Breast epithelium (tissue), 4 donors: ENCODE results near the gene BCAS3. TPM values are rescaled to one million over a fixed set of nuclear protein-coding genes. Genes with fewer than 3 reads are reported as not detected.

ENCODE experiments used
- DNase-seq, 2 donors: peaks; one replicate each; pipeline ENCODE4 v3.0.0-alpha.2; 2019; ENCODE audit warnings: low spot score in 2 of 2
- H3K27ac ChIP-seq, 2 donors: fragments of 200-600 bp; sonication (generic) in 1 of 2; one replicate each; pipeline ENCODE4 v1.5.1; 2016 to 2019; ENCODE audit warnings: mild to moderate bottlenecking in 1 of 2
- H3K27me3 ChIP-seq, 2 donors: fragments of 200-600 bp; sonication (generic) in 1 of 2; one replicate each; pipeline versions ENCODE4 v1.5.1 to v1.6.0; 2017 to 2019; ENCODE audit warnings: control low read depth in 1 of 2, mild to moderate bottlenecking in 1 of 2
- H3K36me3 ChIP-seq: fragments of 200-600 bp; one replicate; pipeline ENCODE4 v1.5.1; 2019
- H3K4me1 ChIP-seq, 2 donors: fragments of 200-600 bp; sonication (generic); one replicate each; pipeline ENCODE4 v1.5.1; 2016 to 2019; ENCODE audit warnings: control low read depth in 1 of 2
- H3K4me3 ChIP-seq, 3 donors: fragments of 200-600 bp; sonication (generic); 1 replicate in 2 of 3; 2 replicates in 1 of 3; pipeline ENCODE4 v1.5.1; 2016 to 2019; ENCODE audit warnings: mild to moderate bottlenecking in 3 of 3, moderate library complexity in 2 of 3
- H3K9me3 ChIP-seq, 2 donors: fragments of 200-600 bp; sonication (generic) in 1 of 2; one replicate each; pipeline ENCODE4 v1.5.1; 2016 to 2019; ENCODE audit warnings: control low read depth in 1 of 2
- POLR2A ChIP-seq: fragments of 450-650 bp; IDR thresholded peaks from one replicate; pipeline ENCODE4 v1.6.1; 2016; ENCODE audit warnings: antibody characterized with exemption, mild to moderate bottlenecking, moderate library complexity
- POLR2AphosphoS5 ChIP-seq, 3 donors: sonication (generic); formaldehyde crosslinking; IDR thresholded peaks; one replicate each; pipeline ENCODE4 v1.6.1; 2017; ENCODE audit warnings: antibody characterized with exemption in 3 of 3
- intact Hi-C: fragments of 100-400 bp; cut with DNase I; formaldehyde crosslinking; loops from one replicate; pipeline ENCODE4 v1.15.1; 2023; ENCODE audit warnings: low total_unique reads
- total RNA-seq, 3 donors: library from RNA; depleted of rRNA; stranded (reverse); fragments of >200 nt; gene quantifications; one replicate each; pipeline ENCODE4 v1.1.0, GENCODE V29; 2016
- TF ChIP-seq, protein P1 (sequence below), 3 donors: fragments of 450-650 bp; IDR thresholded peaks; one replicate each; pipeline ENCODE4 v1.5.1; 2016 to 2017; ENCODE audit warnings: antibody characterized with exemption in 3 of 3, mild to moderate bottlenecking in 3 of 3, moderate library complexity in 3 of 3

Gene BCAS3
- total RNA-seq, 3 donors from 2014 or later: 30.8 to 47.9 (median 31.2) TPM

GRCh38 chr17:61398721-61399130 is 721.1 kb downstream of the BCAS3 start:
- Histone ChIP-seq H3K9me3 (no peaks in the 10 kb centered on the region), H3K36me3 (no peaks in the 10 kb centered on the region), H3K4me3 (peak overlapping the region; percentile 53 to 95 (median 68)), H3K27me3 (peaks cover 12 to 24% of the 10 kb centered on the region in 2 donors), H3K27ac (peak overlapping the region; percentile 78 to 94), H3K4me1 (peaks cover 0 to 3% of the 10 kb centered on the region in 2 donors)
- TF ChIP-seq, protein P1, sequence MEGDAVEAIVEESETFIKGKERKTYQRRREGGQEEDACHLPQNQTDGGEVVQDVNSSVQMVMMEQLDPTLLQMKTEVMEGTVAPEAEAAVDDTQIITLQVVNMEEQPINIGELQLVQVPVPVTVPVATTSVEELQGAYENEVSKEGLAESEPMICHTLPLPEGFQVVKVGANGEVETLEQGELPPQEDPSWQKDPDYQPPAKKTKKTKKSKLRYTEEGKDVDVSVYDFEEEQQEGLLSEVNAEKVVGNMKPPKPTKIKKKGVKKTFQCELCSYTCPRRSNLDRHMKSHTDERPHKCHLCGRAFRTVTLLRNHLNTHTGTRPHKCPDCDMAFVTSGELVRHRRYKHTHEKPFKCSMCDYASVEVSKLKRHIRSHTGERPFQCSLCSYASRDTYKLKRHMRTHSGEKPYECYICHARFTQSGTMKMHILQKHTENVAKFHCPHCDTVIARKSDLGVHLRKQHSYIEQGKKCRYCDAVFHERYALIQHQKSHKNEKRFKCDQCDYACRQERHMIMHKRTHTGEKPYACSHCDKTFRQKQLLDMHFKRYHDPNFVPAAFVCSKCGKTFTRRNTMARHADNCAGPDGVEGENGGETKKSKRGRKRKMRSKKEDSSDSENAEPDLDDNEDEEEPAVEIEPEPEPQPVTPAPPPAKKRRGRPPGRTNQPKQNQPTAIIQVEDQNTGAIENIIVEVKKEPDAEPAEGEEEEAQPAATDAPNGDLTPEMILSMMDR (IDR thresholded peaks at IDR 0.05): no peak
- TF ChIP-seq POLR2A (no peak), POLR2AphosphoS5 (IDR thresholded peaks at IDR 0.05) (no peak)
- intact Hi-C loops: no loop called here
- DNase-seq: no peak

- Histone ChIP-seq H3K9me3 (no peaks in the 10 kb centered on the region), H3K36me3 (no peaks in the 10 kb centered on the region), H3K27ac (peak within 1 kb of the TSS; percentile 78 to 94), H3K4me3 (peak within 1 kb of the TSS; percentile 53 to 95 (median 68)), H3K27me3 (peaks cover 12 to 24% of the 10 kb centered on the region in 2 donors), H3K4me1 (peaks cover 0 to 3% of the 10 kb centered on the region in 2 donors)
- intact Hi-C loops: loop anchor here (5.0 kb wide), 1 partner anchor 677 kb away; no protein-coding TSS in a partner anchor
- DNase-seq: peak in 1 of 2 donors; percentile 64
- TF ChIP-seq POLR2A: no peak
- TF ChIP-seq POLR2AphosphoS5 (IDR thresholded peaks at IDR 0.05): peak in 1 of 3 donors; percentile 50
- TF ChIP-seq, protein P1 (IDR thresholded peaks at IDR 0.05): no peak
Measured at GRCh38 chr17:61399131-61400065, 721.7 kb downstream of the BCAS3 start, which contains the start of gene TBX2. Gene TBX2, plus strand, starts transcription at chr17:61399843. Its CDS starts 334 bp downstream, at chr17:61400177.

GRCh38 chr17:61400066-61400716 is 722.5 kb downstream of the BCAS3 start:
- Histone ChIP-seq H3K4me3 (peak overlapping the region; percentile 53 to 95 (median 68)), H3K36me3 (no peaks in the 10 kb centered on the region), H3K4me1 (peaks cover 0 to 3% of the 10 kb centered on the region in 2 donors), H3K27ac (peak overlapping the region in 1 of 2 donors; percentile 94), H3K27me3 (peaks cover 12 to 27% of the 10 kb centered on the region in 2 donors), H3K9me3 (no peaks in the 10 kb centered on the region)
- no peak for DNase-seq
- intact Hi-C loops: loop anchor here (5.0 kb wide), 1 partner anchor 678 kb away; no protein-coding TSS in a partner anchor
- TF ChIP-seq POLR2AphosphoS5 (IDR thresholded peaks at IDR 0.05) (no peak), POLR2A (no peak)
- TF ChIP-seq, protein P1 (IDR thresholded peaks at IDR 0.05): no peak

DNA sequence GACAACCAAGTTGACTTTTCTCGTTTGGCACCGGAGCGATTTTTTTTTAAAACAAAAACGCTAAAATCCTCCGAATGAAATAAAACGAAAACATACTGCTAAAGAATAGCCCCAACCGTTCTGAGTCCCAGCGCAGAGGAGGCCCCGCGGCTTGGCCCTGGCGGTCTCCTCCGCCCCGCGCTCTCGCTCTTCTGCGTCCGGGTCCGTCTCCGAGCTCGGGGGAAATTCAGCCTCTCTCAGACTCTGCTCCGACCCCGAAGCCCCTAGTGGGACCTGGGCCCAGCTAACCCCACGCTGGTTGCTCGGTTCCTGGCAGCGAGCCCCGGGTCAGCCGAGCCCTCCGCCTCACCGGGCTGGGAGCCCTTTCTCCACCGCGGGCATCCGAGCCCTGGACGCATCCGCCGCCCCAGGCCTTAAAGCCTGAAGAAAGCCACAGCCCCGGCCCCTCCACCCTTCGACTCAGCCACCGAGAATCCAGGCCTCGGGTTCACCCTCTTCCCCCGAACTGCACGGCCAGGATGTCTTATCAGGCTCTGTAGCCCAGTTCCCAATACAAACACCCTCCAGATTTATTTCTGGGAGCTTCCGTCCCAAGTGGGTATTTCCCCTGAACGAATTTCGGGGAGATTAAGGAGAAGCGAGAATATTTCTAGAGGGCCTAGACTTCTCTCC is 723.2 kb downstream of the BCAS3 start:
- Histone ChIP-seq H3K4me3 (peak overlapping the region; percentile 53 to 95 (median 68)), H3K27me3 (peaks cover 12 to 29% of the 10 kb centered on the region in 2 donors), H3K9me3 (no peaks in the 10 kb centered on the region), H3K27ac (peak overlapping the region; percentile 71 to 94), H3K4me1 (peaks cover 0 to 3% of the 10 kb centered on the region in 2 donors), H3K36me3 (no peaks in the 10 kb centered on the region)
- intact Hi-C loops: loop anchor here (5.0 kb wide), 1 partner anchor 679 kb away; no protein-coding TSS in a partner anchor
- TF ChIP-seq, protein P1 (IDR thresholded peaks at IDR 0.05): no peak
- no peak for TF ChIP-seq POLR2AphosphoS5 (IDR thresholded peaks at IDR 0.05)
- TF ChIP-seq POLR2A: no peak
- no peak for DNase-seq
